GM18519 (cell line): ENCODE data around the gene IFNL3.
"Not testable (repeated sequence)": the region's sequence is repeated elsewhere in the genome, so short reads cannot be mapped to it uniquely, and the experiment has no call there.

ENCODE experiments used
- ATAC-seq: cut with Tn5 transposase; IDR thresholded peaks from one replicate; pipeline ENCODE4 v1.9.1; 2021; ENCODE audit warnings: mild to moderate bottlenecking, moderate library complexity; ENCODE audit not compliant: unreplicated experiment, low FRiP score

Gene IFNL3

DNA sequence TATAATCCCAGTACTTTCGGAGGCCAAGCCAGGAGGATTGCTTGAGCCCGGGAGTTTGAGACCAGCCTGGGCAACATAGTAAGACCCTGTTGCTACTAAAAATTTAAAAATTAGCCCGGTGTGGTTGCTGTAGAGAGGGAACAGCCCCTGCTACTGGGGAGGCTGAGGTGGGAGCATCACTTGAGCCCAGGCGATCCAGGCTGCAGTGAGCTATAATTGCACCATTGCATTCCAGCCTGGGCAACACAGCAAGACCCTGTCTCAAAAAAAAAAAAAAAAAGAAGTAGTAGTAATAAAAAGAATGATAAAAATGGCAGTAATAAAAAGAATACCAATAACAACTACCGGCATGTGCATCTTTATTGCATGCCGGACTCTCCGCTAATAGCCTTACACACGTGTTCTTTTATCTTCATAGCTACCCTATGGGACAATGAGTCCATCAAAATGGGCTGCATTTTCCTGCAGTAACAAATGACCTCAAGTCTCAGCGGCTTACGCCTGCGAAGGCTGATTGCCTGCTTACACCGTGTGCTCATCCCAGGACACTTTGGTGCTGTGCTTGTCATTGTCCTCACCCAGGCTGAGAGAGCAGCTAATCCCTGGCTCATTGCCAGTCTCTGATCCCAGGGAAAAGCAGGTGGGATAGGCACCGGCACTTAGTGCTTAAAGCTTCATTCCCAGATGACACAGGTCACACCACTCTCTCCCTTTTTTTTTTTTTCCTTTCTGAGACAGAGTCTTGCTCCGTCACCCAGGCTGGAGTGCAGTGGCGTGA, 26.4 kb downstream of the IFNL3 start:
- no peak for ATAC-seq

DNA sequence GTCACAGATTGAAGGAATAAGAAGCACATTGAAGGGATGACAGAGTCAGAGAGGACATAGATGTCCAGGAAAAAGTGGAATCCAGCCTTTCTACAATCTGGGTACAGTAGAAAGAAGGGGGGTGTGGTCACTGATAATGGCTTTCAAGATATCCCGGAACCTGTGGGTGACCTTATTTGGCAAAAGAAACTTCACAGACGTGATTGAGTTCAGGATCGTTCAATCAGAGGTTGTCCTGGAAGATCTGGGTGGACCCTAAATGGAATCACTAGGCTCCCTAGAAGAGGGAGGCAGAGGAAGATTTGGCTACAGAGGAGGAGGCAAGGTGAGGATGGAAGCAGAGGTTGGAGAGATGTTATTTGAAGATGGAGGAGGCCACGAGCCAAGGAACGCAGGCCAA, 27.7 kb downstream of the IFNL3 start:
- no peak for ATAC-seq

DNA sequence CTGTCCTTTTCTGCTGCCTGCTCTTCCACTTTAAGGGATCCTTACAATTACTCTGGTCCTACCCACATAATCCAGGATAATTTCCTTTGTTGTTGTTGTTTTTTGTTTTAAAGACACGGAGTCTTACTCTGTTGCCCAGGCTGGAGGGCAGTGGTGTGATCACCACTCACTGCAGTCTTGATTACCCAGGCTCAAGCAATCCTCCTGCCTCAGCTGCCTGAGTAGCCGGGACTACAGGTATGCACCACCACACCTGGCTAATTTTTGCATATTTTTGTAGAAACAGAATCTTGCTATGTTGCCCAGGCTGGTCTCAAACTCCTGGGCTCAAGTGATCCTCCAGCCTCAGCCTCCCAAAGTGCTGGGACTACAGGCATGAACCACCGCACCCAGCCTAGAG, 29.5 kb downstream of the IFNL3 start:
- ATAC-seq, result not testable (repeated sequence)

DNA sequence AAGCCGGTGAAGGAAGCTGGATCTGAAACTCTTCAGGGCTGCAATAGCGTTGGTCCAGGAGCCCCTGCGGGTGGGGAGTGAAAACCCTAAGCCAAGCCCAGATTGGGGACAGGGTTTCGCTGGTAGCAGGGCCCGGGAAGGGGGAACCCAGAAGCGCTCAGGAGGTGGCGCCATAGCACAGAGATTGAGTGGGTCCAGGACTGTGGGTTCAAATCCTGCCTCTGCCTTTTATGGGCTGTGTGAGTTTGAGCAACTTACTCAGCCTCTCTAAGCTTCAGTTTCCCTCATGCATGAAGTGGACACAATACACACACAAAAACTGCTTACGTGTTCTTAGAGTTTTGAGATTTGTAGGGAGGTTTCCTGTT, 32.4 kb downstream of the IFNL3 start:
- no peak for ATAC-seq

DNA sequence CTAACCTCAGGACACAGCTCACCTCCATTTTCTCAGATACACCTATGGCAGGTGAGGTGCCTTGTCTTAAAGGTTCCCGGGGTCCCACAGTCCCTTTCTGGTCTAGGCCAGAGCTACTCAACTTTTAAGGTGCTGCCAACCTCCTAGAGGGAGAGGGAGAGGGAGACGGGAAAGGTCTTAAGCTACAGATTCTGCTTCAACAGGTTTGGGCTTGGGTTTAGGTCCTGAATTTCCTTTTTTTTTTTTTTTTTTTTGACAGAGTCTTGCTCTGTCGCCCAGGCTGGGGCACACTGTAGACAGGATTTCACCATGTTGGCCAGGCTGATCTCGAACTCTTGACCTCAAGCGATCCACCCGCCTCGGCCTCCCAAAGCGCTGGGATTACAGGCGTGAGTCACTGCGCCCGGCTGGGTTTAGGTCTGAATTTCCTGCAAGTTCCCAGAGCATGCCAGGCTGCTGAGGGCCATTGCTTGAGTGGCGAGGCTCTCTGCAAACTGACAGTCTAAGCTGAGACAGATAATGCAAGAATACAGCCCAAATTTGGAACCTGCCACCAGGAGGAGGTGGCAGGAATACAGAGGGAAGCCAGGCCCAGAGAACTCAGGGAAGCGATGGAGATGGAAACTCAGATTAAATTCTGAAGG, 33.0 kb downstream of the IFNL3 start:
- no peak for ATAC-seq

DNA sequence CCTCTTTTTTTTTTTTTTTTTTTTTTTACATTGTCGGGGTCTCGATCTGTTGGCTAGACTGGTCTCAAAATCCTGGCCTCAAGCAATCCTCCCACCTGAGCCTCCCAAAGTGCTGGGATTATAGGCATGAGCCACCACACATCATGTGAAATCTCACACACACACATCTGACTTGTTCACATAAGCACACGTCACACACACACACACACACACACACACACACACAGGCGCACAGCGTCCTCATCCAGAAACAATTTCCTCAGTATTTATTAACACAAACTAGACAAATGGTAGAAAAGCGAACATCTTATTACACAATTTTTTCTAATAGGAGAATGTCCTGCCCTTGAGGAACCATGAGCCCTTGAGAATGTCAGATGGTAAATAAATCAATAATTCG, 35.6 kb downstream of the IFNL3 start:
- ATAC-seq, result no peak

DNA sequence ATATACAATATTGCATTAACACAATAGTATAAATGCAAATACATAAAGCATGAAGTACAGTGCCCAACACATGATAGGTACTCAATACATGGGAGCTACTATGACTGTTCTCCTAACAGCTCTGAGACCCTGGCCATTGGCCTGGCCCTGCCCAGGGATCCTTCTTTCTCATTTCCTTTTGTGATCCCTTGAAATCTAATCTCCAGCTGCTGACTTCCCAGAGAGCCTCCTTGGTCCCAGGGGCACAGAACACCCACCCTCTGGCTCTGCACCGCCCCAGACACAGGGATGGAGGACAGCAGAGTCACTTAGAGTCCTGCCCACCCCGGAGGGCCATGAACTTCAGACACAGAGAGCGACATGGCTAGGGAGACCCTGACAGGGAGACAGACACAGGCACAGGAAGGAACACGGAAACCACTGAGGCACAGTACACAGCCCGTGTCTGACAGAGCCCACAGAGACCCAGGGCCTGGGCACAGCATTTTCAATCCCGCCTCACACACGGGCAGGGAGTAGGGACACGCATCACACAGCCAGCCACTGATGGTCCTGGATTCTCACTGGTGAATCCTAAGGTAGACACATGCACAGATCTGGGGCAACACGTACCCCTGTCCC, 36.5 kb downstream of the IFNL3 start:
- ATAC-seq, result no peak

DNA sequence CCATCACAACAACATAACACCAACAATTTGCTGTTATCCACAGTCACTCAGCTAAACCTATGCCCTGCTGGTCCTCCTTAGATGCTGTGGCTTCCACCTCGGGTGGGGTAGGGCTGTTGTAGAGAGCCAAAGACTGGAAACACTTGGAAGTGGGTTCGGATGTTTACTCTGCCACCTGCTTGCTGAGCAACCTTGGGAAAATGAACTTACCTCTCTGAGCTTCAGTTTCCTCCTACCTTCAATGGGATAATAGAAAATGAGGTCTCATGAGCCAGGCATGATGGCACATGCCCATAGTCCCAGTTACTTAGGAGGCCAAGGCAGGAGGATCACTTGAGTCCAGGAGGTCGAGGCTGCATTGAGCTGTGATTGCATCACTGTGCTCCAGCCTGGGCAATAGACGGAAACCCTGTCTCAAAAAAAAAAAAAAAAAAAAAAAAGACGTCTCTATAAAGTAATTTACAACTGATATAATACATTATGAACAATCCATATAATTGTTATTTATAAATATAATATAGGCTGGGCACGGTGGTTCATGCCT, 37.4 kb downstream of the IFNL3 start:
- ATAC-seq, result no peak

DNA sequence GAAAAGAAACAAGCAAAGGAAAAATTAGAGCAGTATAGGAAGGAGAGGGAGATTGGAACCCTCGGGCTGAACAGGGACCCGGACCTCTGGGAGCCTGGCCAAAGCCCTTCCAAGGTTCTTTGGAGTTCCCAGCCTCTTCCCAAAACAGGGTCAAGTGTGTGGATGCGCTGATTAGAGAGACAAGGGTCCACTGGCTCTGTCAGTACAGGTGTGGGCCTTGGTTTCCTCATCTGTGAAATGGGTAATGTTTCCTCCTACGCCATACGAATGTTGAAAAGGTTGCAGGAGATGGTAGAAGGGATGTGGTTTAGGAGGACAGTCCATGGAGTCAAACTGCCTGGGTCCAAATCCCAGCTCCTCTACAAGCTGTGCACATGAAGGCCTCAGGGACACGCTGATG, 38.7 kb downstream of the IFNL3 start:
- no peak for ATAC-seq

DNA sequence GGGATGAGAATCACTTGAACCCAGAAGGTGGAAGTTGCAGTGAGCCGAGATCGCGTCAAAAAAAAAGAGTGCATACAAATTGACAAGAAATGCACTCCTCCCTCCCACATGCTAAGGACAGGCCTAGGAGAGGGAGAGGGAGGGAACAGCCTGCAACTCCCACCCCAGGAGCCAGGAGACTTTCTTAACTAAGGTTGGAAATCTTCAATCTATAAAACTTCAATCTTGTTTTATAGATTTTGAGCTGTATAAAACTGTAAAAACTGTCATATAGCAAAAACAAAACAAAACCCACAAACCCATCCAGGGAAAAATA, 39.4 kb downstream of the IFNL3 start:
- ATAC-seq, result no peak

DNA sequence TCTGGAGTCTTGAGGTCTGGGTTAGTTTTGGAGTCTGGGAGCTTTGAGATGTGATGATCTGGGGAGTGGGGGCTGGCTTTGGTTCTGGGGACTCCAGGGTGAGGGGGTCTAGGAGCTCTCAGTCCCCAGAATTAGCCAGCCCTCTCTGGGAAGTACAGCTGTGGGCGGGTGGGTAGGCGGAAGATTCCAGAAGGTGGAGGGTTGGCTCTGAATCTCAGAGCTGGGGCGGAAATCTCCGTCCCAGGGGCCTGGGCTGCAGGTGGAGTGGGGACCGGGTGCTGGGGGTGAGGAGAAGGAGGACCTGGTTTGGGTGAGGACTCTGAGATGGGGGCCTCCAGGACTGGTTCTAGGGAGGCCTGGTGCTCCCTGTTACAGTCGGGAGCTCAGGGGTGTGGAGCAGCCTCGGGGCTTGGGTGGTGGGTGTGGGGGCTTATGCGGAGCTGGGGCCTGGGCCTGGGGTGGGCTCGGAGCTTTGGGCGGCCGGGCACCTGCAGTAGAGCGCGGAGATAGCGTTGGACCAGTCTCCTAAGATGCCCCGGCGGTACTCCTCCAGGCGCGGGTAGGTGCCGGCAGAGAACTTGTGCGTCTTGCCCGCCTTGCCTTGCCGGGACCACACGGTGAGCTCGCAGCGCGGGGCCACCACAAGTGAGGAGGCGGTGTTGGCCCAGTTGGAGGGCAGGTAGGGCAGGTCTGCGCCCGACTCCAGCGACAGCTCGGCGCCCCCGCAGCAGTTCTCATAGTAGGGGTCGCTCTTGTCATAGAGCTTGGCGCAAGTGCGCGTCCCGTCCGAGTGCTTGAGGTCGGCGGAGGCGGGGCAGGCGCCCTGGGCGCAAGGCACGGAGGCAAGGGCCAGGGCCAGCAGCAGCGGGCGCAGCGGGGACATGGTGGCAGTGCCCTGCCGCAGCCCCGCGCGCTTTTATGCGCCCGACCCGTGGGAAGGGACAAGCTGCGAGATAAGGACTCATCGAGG, 41.1 kb downstream of the IFNL3 start, which contains the start of gene SYCN:
Gene SYCN, minus strand, starts transcription at position 892 of the 970 bp plus-strand sequence. Its CDS starts 9 bp downstream, at position 883.
- no peak for ATAC-seq

DNA sequence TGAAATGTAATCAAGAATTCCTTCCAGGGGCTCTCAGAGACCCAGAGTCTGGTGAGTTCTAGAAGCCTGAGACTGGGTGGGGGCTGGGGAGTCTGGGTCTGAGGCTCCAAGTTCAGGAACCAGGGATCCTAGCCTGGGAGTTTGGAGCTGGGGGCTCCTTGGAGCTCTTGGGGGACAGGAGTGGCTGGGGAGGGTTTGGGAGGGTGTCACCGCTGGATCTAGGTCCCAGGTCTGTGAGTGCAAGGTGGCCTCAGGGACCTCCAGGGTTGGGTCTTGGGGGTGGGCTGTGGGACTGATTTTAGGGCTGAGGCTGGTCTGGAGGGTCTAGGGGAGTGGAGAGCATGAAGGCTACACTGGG, 41.8 kb downstream of the IFNL3 start:
- no peak for ATAC-seq

DNA sequence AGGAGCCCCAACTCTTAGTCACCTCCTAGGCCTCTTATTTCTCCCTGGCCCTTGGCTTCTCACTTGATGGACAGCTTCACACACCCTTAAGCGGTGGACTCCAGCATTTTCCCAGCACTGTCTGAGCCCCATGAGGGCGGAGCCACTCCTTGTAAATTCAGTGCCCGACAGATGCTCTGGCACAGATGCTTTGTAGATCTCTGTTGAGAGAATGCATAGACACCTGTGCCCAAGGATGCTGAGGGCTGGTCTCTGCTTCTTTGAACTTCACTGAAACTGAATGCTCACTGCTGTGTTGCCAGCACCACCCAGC, 44.0 kb downstream of the IFNL3 start:
- ATAC-seq, result no peak

DNA sequence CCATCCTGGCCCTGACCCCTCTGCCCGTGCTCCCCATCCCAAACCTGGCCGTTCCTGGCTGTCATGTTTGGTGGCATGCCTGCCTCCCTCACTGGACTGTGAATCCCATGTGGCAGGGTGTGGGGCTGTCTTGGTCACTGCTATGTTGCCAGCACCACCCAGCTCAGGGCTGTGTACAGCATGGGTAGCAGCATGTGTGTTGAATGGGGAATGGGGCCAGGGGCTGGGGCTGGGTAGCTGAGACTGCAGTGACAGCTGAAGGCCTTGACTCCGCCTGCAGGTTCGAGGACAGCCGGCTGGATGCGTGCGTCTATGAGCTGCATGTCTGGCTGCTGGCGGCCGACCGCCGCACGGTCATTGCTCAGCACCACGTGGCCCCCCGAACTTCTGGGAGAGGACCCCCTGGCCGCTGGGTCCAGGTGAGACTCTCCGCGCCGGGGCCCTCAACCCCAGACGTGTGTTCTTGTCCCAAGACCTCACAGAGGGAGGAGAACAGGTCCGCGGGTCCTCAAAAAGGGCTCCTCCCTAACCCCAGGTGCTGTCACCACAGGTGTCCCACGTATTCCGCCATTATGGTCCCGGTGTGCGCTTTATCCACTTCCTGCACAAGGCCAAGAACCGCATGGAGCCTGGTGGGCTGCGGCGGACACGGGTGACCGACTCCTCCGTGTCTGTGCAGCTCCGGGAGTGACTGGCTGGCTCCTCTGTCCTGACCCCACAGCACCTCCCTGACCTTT, 44.6 kb downstream of the IFNL3 start:
- ATAC-seq, result no peak

DNA sequence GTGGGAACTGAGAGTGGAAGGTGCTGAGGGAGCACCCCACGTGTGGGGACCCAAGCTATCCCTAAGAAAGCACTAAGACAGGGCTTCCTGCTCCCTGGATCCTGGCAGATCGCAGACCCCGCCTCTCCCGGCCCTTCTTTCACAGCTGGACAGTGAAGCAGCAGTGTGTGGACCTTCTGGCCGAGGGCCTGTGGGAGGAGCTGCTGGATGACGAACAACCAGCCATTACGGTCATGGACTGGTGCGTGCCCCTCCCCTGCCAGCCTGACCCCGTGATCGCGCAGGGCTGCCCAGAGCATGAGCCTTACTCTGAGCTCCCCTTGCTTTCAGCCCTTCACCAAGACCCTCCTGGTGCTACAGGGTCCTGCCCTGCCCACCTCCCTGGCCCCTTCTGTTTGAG, 45.8 kb downstream of the IFNL3 start:
- no peak for ATAC-seq

DNA sequence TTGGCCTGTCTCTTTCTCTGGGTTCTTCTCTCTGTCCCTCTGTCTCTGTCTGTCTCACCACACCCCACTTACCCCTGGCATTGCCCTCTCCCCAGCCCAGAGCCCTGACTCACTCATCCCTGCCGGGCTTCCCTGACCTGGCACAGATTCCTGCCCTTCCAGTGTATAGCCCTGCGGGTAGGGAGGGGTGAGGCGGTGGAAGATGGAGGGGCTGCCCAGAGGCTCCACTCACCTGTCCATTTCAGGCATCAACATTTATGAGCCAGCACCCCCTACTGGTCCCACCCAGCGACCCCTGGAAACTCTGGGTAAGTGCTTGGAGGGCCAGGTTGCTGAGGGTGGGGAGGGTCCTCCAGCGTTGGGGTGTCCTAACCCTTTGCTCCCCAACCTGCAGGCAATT, 47.0 kb downstream of the IFNL3 start:
- no peak for ATAC-seq

DNA sequence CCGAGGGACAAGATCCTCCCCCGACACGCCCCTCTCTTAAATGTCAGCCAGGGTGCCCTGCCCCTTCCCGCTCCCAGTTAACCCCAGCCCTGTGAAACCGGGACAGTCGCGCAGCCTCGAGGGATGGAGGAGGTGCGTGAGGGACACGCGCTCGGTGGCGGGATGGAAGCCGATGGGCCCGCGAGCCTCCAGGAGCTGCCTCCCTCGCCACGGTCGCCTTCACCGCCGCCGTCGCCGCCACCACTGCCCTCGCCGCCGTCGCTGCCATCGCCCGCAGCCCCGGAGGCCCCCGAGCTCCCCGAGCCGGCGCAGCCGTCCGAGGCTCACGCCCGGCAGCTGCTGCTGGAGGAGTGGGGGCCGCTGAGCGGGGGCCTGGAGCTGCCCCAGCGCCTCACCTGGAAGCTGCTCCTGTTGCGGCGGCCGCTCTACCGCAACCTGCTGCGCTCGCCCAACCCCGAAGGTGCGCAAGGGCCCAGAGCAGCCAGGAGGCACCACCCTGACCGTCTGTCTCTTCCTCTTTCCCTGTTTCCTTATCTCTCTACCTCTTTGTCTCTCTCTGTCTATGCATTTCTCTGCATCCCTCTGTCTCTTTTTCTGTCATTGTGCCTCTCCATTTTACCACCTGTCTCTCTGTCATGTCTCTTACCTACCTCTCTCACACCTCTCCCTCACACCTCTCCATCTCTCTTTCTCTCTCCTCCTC, 47.8 kb downstream of the IFNL3 start, which contains the start of gene NCCRP1:
Gene NCCRP1, plus strand, starts transcription at position 105 of the 703 bp plus-strand sequence. Its CDS starts 19 bp downstream, at position 124.
- ATAC-seq, result no peak

DNA sequence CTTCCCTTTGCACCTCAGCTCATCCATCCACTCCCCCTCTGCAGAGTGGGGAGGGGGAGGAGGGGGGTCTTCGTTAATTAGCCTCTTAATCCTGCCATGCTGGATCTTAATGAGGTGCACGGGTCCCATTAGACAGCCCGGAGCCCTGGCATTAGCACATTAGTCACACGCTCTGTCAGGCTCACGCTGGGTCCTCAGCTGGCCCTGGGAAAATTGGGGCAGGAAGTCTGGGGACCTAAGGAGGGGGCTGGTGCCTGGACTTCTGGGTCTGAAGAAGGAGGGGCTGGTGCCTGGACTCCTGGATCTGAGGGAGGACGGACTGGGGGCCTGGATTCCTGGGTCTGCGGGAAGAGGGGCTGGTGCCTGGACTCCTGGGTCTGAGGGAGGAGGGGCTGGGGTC, 48.5 kb downstream of the IFNL3 start:
- no peak for ATAC-seq

DNA sequence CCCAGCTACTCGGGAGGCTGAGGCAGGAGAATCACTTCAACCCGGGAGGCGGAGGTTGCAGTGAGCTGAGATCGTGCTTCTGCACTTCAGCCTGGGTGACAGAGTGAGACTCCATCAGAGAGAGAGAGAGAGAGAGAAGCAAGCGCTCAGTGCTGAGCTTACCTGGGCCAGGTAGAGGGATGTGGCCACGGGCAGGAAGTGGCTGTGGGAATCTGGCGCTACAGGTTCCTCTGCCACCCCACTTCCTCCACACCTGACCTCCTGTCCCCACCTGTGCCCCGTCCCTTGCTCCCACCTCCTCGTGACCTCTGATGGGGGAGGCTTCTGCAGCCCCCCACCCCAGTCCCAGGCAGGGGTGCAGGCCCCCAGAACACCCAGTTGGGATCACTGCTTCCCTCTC, 49.1 kb downstream of the IFNL3 start:
- ATAC-seq, result no peak
